IMR-90 (cell line): Measurements from ENCODE around the gene PPP2R1B. TPM values are rescaled to one million over a fixed set of nuclear protein-coding genes. Genes with fewer than 3 reads are reported as not detected.

Experiments
- ATAC-seq: fragments of 200-7000 bp; cut with Tn5 transposase; 2 replicates; pipeline ENCODE4 v1.9.1; 2020; ENCODE audit warnings: low read depth, mild to moderate bottlenecking, moderate library complexity
- BruUV-seq: library from RNA; stranded (reverse); fragments of 400-500 nt; replicated peaks from 2 replicates; lab custom pipeline; 2021; lab: Mats Ljungman, UMichigan
- CTCF ChIA-PET: fragments of 300-600 bp; formaldehyde crosslinking; extraction: SDS; loops from one replicate; lab custom pipeline; 2021; ENCODE audit warnings: antibody characterized with exemption; lab: Yijun Ruan, JAX
- POLR2A ChIA-PET: fragments of 300-600 bp; sonication (Branson Sonifier 250); formaldehyde crosslinking; loops from one replicate; lab custom pipeline; 2022; ENCODE audit warnings: antibody characterized with exemption; ENCODE audit not compliant: unreplicated experiment; lab: Charles Lee
- DNase-seq: peaks from one replicate; pipeline ENCODE4 v3.0.0; 2013
- H2AFZ ChIP-seq: replicated peaks from 2 replicates; pipeline ENCODE3; 2013; ENCODE audit warnings: low read length, mild to moderate bottlenecking; ENCODE audit not compliant: poor library complexity
- H2AK5ac ChIP-seq: 2 replicates; pipeline ENCODE4 v1.6.1; 2013; ENCODE audit warnings: low read depth, low read length, inconsistent platforms
- H2AK9ac ChIP-seq: replicated peaks from 2 replicates; pipeline ENCODE3; 2013; ENCODE audit warnings: mild to moderate bottlenecking, low read depth, low read length, moderate library complexity; ENCODE audit not compliant: poor library complexity
- H2BK120ac ChIP-seq: 2 replicates; pipeline ENCODE4 v1.6.1; 2013; ENCODE audit warnings: low read depth, low read length, inconsistent platforms
- H2BK15ac ChIP-seq: 3 replicates; pipeline ENCODE4 v1.6.1; 2013; ENCODE audit warnings: low read depth, low read length, inconsistent platforms
- H2BK20ac ChIP-seq: 2 replicates; pipeline ENCODE4 v1.6.1; 2013; ENCODE audit warnings: low read depth, mild to moderate bottlenecking, inconsistent platforms, low read length, moderate library complexity
- H2BK5ac ChIP-seq: 2 replicates; pipeline ENCODE4 v1.6.1; 2013; ENCODE audit warnings: mild to moderate bottlenecking, low read depth, low read length, inconsistent platforms; ENCODE audit not compliant: poor library complexity, severe bottlenecking
- H3K14ac ChIP-seq: replicated peaks from 2 replicates; pipeline ENCODE4 v1.6.1; 2013; ENCODE audit warnings: low read depth, low read length, inconsistent platforms
- H3K18ac ChIP-seq: 2 replicates; pipeline ENCODE4 v1.6.1; 2013; ENCODE audit warnings: low read depth, low read length, control low read depth
- H3K23ac ChIP-seq: 2 replicates; pipeline ENCODE4 v1.6.1; 2013; ENCODE audit warnings: low read depth, low read length, inconsistent platforms
- H3K27ac ChIP-seq: 2 replicates; pipeline ENCODE4 v1.5.1; 2013; ENCODE audit warnings: mild to moderate bottlenecking, control low read depth, low read length; ENCODE audit not compliant: insufficient read depth
- H3K27me3 ChIP-seq: 2 replicates; pipeline ENCODE4 v1.6.1; 2013; ENCODE audit warnings: low read length; ENCODE audit not compliant: control insufficient read depth, insufficient read depth
- H3K36me3 ChIP-seq: 2 replicates; pipeline ENCODE4 v1.6.1; 2013; ENCODE audit warnings: low read length, mixed read lengths; ENCODE audit not compliant: control insufficient read depth, insufficient read depth
- H3K4ac ChIP-seq: 2 replicates; pipeline ENCODE4 v1.6.1; 2013; ENCODE audit warnings: low read depth, low read length, inconsistent platforms
- H3K4me1 ChIP-seq: 2 replicates; pipeline ENCODE4 v1.6.1; 2013; ENCODE audit warnings: low read length, mixed read lengths; ENCODE audit not compliant: control insufficient read depth, insufficient read depth
- H3K4me2 ChIP-seq: 2 replicates; pipeline ENCODE4 v1.6.1; 2013; ENCODE audit warnings: low read depth, mild to moderate bottlenecking, control low read depth, low read length, moderate library complexity
- H3K4me3 ChIP-seq: 2 replicates; pipeline ENCODE4 v1.5.1; 2013; ENCODE audit warnings: low read depth, mild to moderate bottlenecking, control low read depth, low read length, moderate library complexity; ENCODE audit not compliant: insufficient read depth
- H3K56ac ChIP-seq: 2 replicates; pipeline ENCODE4 v1.6.1; 2013; ENCODE audit warnings: low read length, inconsistent platforms; ENCODE audit not compliant: insufficient read depth; ENCODE audit errors: extremely low read depth
- H3K79me1 ChIP-seq, 2 experiments: 2 replicates each; pipeline ENCODE4 v1.6.1; 2013; ENCODE audit warnings: low read length in 2 of 2, inconsistent platforms in 1 of 2, low read depth in 1 of 2
- H3K9ac ChIP-seq: 2 replicates; pipeline ENCODE4 v1.6.1; 2013; ENCODE audit warnings: low read depth, low read length, control low read depth
- H3K9me1 ChIP-seq: 2 replicates; pipeline ENCODE4 v1.6.1; 2013; ENCODE audit warnings: low read length, inconsistent platforms; ENCODE audit not compliant: insufficient read depth
- H3K9me3 ChIP-seq: 2 replicates; pipeline ENCODE4 v1.6.1; 2013; ENCODE audit warnings: low read length; ENCODE audit not compliant: control insufficient read depth, insufficient read depth
- H4K20me1 ChIP-seq: 2 replicates; pipeline ENCODE4 v1.6.1; 2013; ENCODE audit warnings: low read length, inconsistent platforms; ENCODE audit not compliant: insufficient read depth
- H4K5ac ChIP-seq: 2 replicates; pipeline ENCODE4 v1.6.1; 2013; ENCODE audit warnings: mild to moderate bottlenecking, low read depth, low read length, control low read depth
- H4K8ac ChIP-seq, 2 experiments: 2 replicates each; pipeline ENCODE4 v1.6.1; 2013; ENCODE audit warnings: low read depth in 2 of 2, low read length in 2 of 2, control low read depth in 1 of 2, inconsistent platforms in 1 of 2
- H4K91ac ChIP-seq: 2 replicates; pipeline ENCODE4 v1.6.1; 2013; ENCODE audit warnings: low read depth, low read length, inconsistent platforms; ENCODE audit not compliant: insufficient read depth
- CEBPB ChIP-seq: IDR thresholded peaks from 2 replicates; pipeline ENCODE4 v1.6.1; 2012; ENCODE audit warnings: low read depth, low read length, improper control_type of control experiment
- NFE2L2 ChIP-seq: fragments of 150-350 bp; IDR thresholded peaks from 2 replicates; pipeline ENCODE4 v1.6.1; 2016; ENCODE audit warnings: low read depth, mild to moderate bottlenecking, low read length
- dilution Hi-C: fragments of 300-500 bp; cut with HindIII; formaldehyde crosslinking; loops from one replicate; pipeline ENCODE4 v1.14.3; 2018; ENCODE audit warnings: low sequenced_read_pairs; ENCODE audit not compliant: unreplicated experiment
- in situ Hi-C: fragments of 300-500 bp; cut with MboI; formaldehyde crosslinking; loops from 3 replicates; pipeline ENCODE4 v1.14.3; 2019; ENCODE audit warnings: low sequenced_read_pairs, inconsistent platforms, mixed read lengths
- intact Hi-C: fragments of 100-400 bp; cut with micrococcal nuclease; formaldehyde crosslinking; loops from 2 replicates; pipeline ENCODE4 v1.10.0; 2022
- polyA plus RNA-seq, 3 experiments: library from polyadenylated mRNA; depleted of rRNA; stranded (reverse); fragments of >200 nt; gene quantifications; 2 replicates each; pipeline ENCODE4 v1.2.3, GENCODE V29; 2012; ENCODE audit warnings: low replicate concordance in 1 of 3
- total RNA-seq: library from RNA; depleted of rRNA; stranded (reverse); fragments of >200 nt; gene quantifications from 2 replicates; pipeline ENCODE4 v1.2.3, GENCODE V29; 2012

Gene PPP2R1B
- total and polyA plus RNA-seq, 2 of the 4 experiments (the other 2 are of a cell fraction): 23.0 to 62.9 TPM

DNA sequence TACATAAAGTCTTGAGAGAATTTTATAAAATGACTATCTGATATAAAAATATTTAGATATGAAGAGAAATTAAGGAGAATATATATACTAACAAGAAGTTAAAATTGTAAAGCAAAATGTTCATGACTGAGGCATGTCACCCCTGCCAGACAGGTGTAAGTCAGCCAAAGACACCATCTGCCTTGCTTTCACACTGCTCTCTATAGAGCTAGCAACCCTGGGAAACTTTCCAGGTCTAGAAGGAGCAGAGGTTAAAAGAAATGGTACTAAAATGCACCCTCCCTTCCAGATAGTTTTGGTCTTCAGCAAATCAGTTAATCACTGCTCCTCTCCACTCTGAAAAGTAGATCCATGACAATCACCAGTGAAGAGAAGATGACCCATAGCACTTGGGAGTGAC lies 16.5 kb downstream of the PPP2R1B start:
- peaks cover 47% of the 10 kb centered on the region for H3K36me3 ChIP-seq
- no peak overlapping the region for H2AK9ac ChIP-seq
- H2BK5ac ChIP-seq: no peak overlapping the region
- H2AK5ac ChIP-seq: no peak overlapping the region
- no peak overlapping the region for H3K4me3 ChIP-seq
- no peak overlapping the region for H3K14ac ChIP-seq
- H4K20me1 ChIP-seq: no peaks in the 10 kb centered on the region
- no peak overlapping the region for H4K91ac ChIP-seq
- ATAC-seq (no peak), DNase-seq (no peak)
- H4K8ac ChIP-seq: no peak overlapping the region
- no peak overlapping the region for H3K27ac ChIP-seq
- no peak overlapping the region for H2BK20ac ChIP-seq
- in situ Hi-C loops (no loop called here), intact Hi-C loops (no loop called here), dilution Hi-C loops (no loop called here)
- no peaks in the 10 kb centered on the region for H3K9me3 ChIP-seq
- H2BK15ac ChIP-seq: no peak overlapping the region
- no peak overlapping the region for H3K4ac ChIP-seq
- CTCF ChIA-PET: no interaction called here
- no peak overlapping the region for H2AFZ ChIP-seq
- H3K9me1 ChIP-seq: peaks cover 9% of the 10 kb centered on the region
- no peak overlapping the region for H2BK120ac ChIP-seq
- H3K9ac ChIP-seq: no peak overlapping the region
- POLR2A ChIA-PET: no interaction called here
- H3K79me1 ChIP-seq: peaks cover 21 to 40% of the 10 kb centered on the region in 2 experiments
- no peak overlapping the region for H3K4me2 ChIP-seq
- H3K56ac ChIP-seq: no peak overlapping the region
- no peak overlapping the region for H4K5ac ChIP-seq
- H3K27me3 ChIP-seq: no peaks in the 10 kb centered on the region
- BruUV-seq: no TSS peak
- H3K18ac ChIP-seq: no peak overlapping the region
- H3K4me1 ChIP-seq: peaks cover 5% of the 10 kb centered on the region
- no peak overlapping the region for H3K23ac ChIP-seq
- TF ChIP-seq NFE2L2 (no peak), CEBPB (no peak)
